GM12892 (cell line): ENCODE data around the gene COL17A1.

ENCODE experiments used
- POLR2A ChIP-seq: IDR thresholded peaks from 2 replicates; pipeline ENCODE4 v1.6.1; 2011; ENCODE audit warnings: low read depth, low read length, control low read depth
- POLR2AphosphoS5 ChIP-seq: IDR thresholded peaks from 2 replicates; pipeline ENCODE4 v1.6.1; 2011; ENCODE audit warnings: low read depth, low read length, control low read depth

- TF ChIP-seq POLR2A (no peak), POLR2AphosphoS5 (no peak)
Measured at GRCh38 chr10:104090611-104091010, 4.9 kb upstream of the COL17A1 start.
